Gastroesophageal sphincter (tissue), 4 donors: Measurements from ENCODE around the gene SPATA16. TPM values are rescaled to one million over a fixed set of nuclear protein-coding genes. Genes with fewer than 3 reads are reported as not detected.
"Not testable (repeated sequence)": the region's sequence is repeated elsewhere in the genome, so short reads cannot be mapped to it uniquely, and the experiment has no call there.

Experiments used
- ATAC-seq: fragments of 150-250 bp; one replicate; pipeline ENCODE4 v1.9.1; 2016; ENCODE audit warnings: mild to moderate bottlenecking, moderate library complexity
- H3K27ac ChIP-seq, 4 donors: fragments of 200-600 bp; sonication (generic) in 3 of 4; 1 replicate in 3 of 4; 2 replicates in 1 of 4; pipeline ENCODE4 v1.5.1; 2016 to 2019
- H3K27me3 ChIP-seq: fragments of 200-600 bp; sonication (generic); one replicate; pipeline ENCODE4 v1.5.1; 2019
- H3K36me3 ChIP-seq, 2 donors: fragments of 200-600 bp; sonication (generic); one replicate each; pipeline ENCODE4 v1.5.1; 2019; ENCODE audit warnings: control low read depth in 1 of 2
- H3K4me1 ChIP-seq, 3 donors: fragments of 200-600 bp; sonication (generic); 1 replicate in 2 of 3; 2 replicates in 1 of 3; pipeline ENCODE4 v1.5.1; 2016 to 2019; ENCODE audit warnings: control low read depth in 2 of 3
- H3K4me3 ChIP-seq, 2 donors: fragments of 200-600 bp; sonication (generic); one replicate each; pipeline ENCODE4 v1.5.1; 2019; ENCODE audit warnings: mild to moderate bottlenecking in 1 of 2, moderate library complexity in 1 of 2
- H3K9me3 ChIP-seq, 3 donors: fragments of 200-600 bp; sonication (generic); one replicate each; pipeline ENCODE4 v1.5.1; 2017 to 2019; ENCODE audit warnings: control low read depth in 2 of 3
- CTCF ChIP-seq, 4 experiments: fragments of 200-600 bp in 2 of 4; fragments of 450-650 bp in 2 of 4; sonication (generic) in 1 of 4; IDR thresholded peaks; one replicate each; pipeline ENCODE4 v1.5.1; 2017 to 2019; ENCODE audit warnings: antibody characterized with exemption in 4 of 4, mild to moderate bottlenecking in 2 of 4, moderate library complexity in 2 of 4
- EP300 ChIP-seq: sonication (generic); formaldehyde crosslinking; IDR thresholded peaks from one replicate; pipeline ENCODE4 v1.6.1; 2017; ENCODE audit warnings: antibody characterized with exemption, mild to moderate bottlenecking
- POLR2A ChIP-seq, 2 donors: fragments of 450-650 bp; IDR thresholded peaks; one replicate each; pipeline ENCODE4 v1.6.1; 2017; ENCODE audit warnings: antibody characterized with exemption in 2 of 2, mild to moderate bottlenecking in 2 of 2, moderate library complexity in 1 of 2
- POLR2AphosphoS5 ChIP-seq: sonication (generic); formaldehyde crosslinking; IDR thresholded peaks from one replicate; pipeline ENCODE4 v1.6.1; 2017; ENCODE audit warnings: antibody characterized with exemption
- WGBS, 2 donors: methylation state at CpG; one replicate each; pipeline ENCODE4 v1.1.5; 2018; ENCODE audit warnings: low coverage in 1 of 2; 5-methylcytosine and 5-hydroxymethylcytosine counted together
- total RNA-seq, 4 donors: library from RNA; depleted of rRNA; stranded (reverse); fragments of >200 nt; gene quantifications; one replicate each; pipeline ENCODE4 v1.1.0, GENCODE V29; 2016

Gene SPATA16
- total RNA-seq, 4 donors from 2014 or later: not detected

GRCh38 chr3:172876297-172876696, 264.7 kb downstream of the SPATA16 start:
- no peak for ATAC-seq
- TF ChIP-seq POLR2A (IDR thresholded peaks at IDR 0.05): no peak
- no peak for TF ChIP-seq CTCF (IDR thresholded peaks at IDR 0.05)
- no peak for TF ChIP-seq EP300
- no peak for TF ChIP-seq POLR2AphosphoS5
- Histone ChIP-seq H3K27ac (no peak overlapping the region), H3K9me3 (peaks cover 0 to 10% (median 0%) of the 10 kb centered on the region in 3 donors), H3K36me3 (no peaks in the 10 kb centered on the region), H3K4me3 (no peak overlapping the region), H3K27me3 (no peaks in the 10 kb centered on the region), H3K4me1 (no peaks in the 10 kb centered on the region)
- WGBS, 2 donors: 42 to 47% methylated on average over 3 of the region's 3 CpGs

GRCh38 chr3:172875039-172875438, 266.0 kb downstream of the SPATA16 start:
- no peak for TF ChIP-seq POLR2AphosphoS5
- TF ChIP-seq EP300: no peak
- no peak for TF ChIP-seq CTCF (IDR thresholded peaks at IDR 0.05)
- TF ChIP-seq POLR2A (IDR thresholded peaks at IDR 0.05): no peak
- no peak overlapping the region for H3K4me3 ChIP-seq
- no peak for ATAC-seq
- H3K27ac ChIP-seq: no peak overlapping the region
- peaks cover 0 to 3% (median 0%) of the 10 kb centered on the region in 3 donors for H3K9me3 ChIP-seq
- WGBS, 2 donors: 100% methylated on average over 1 of the region's 1 CpG
- H3K4me1 ChIP-seq: no peaks in the 10 kb centered on the region
- H3K36me3 ChIP-seq: no peaks in the 10 kb centered on the region
- no peaks in the 10 kb centered on the region for H3K27me3 ChIP-seq

- no peaks in the 10 kb centered on the region for H3K36me3 ChIP-seq
- no peaks in the 10 kb centered on the region for H3K27me3 ChIP-seq
- no peaks in the 10 kb centered on the region for H3K9me3 ChIP-seq
- no peak overlapping the region for H3K27ac ChIP-seq
- no peaks in the 10 kb centered on the region for H3K4me1 ChIP-seq
- 43 to 68% methylated on average over 3 of the region's 3 CpGs for WGBS, 2 donors
- no peak for TF ChIP-seq POLR2AphosphoS5
- TF ChIP-seq EP300: no peak
- no peak for TF ChIP-seq CTCF (IDR thresholded peaks at IDR 0.05)
- TF ChIP-seq POLR2A (IDR thresholded peaks at IDR 0.05): no peak
- no peak for ATAC-seq
- H3K4me3 ChIP-seq: no peak overlapping the region
These were observed 271.1 kb downstream of the SPATA16 start for GRCh38 chr3:172869784-172870518.

GRCh38 chr3:172869368-172869771, 271.7 kb downstream of the SPATA16 start:
- no peak for TF ChIP-seq EP300
- TF ChIP-seq POLR2A (IDR thresholded peaks at IDR 0.05): no peak
- no peak for TF ChIP-seq CTCF (IDR thresholded peaks at IDR 0.05)
- no peak for TF ChIP-seq POLR2AphosphoS5
- H3K36me3 ChIP-seq: no peaks in the 10 kb centered on the region

GRCh38 chr3:172868582-172869200, 272.3 kb downstream of the SPATA16 start:
- TF ChIP-seq EP300 (no peak), CTCF (IDR thresholded peaks at IDR 0.05) (no peak), POLR2A (IDR thresholded peaks at IDR 0.05) (no peak), POLR2AphosphoS5 (no peak)
- H3K27me3 ChIP-seq: no peaks in the 10 kb centered on the region
- no peak overlapping the region for H3K4me3 ChIP-seq
- H3K27ac ChIP-seq: no peak overlapping the region
- no peaks in the 10 kb centered on the region for H3K36me3 ChIP-seq
- no peaks in the 10 kb centered on the region for H3K9me3 ChIP-seq
- 94 to 100% methylated on average over 2 of the region's 2 CpGs for WGBS, 2 donors
- no peak for ATAC-seq
- no peaks in the 10 kb centered on the region for H3K4me1 ChIP-seq

More at GRCh38 chr3:172869368-172869771, 271.7 kb downstream of the SPATA16 start:
- Histone ChIP-seq H3K4me3 (no peak overlapping the region), H3K9me3 (no peaks in the 10 kb centered on the region), H3K27me3 (no peaks in the 10 kb centered on the region), H3K27ac (no peak overlapping the region), H3K4me1 (no peaks in the 10 kb centered on the region)
- WGBS, 2 donors: 32 to 65% methylated on average over 3 of the region's 3 CpGs
- ATAC-seq: no peak

- H3K27me3 ChIP-seq, H3K9me3 ChIP-seq, H3K4me3 ChIP-seq, H3K27ac ChIP-seq, ATAC-seq, H3K36me3 ChIP-seq, H3K4me1 ChIP-seq: not testable (repeated sequence)
- no CpG with 5 or more reads among the region's 38 CpGs for WGBS, 2 donors
These were observed 274.2 kb downstream of the SPATA16 start for GRCh38 chr3:172866726-172867350.
